H1 (cell line): ENCODE results near the gene CHD9NB. TPM values are rescaled to one million over a fixed set of nuclear protein-coding genes. Genes with fewer than 3 reads are reported as not detected.

Source experiments
- GABPA ChIP-seq: IDR thresholded peaks from 2 replicates; pipeline ENCODE4 v1.6.1; 2011; ENCODE audit warnings: mild to moderate bottlenecking, low read length, moderate library complexity, borderline replicate concordance; ENCODE audit not compliant: insufficient read depth
- polyA plus RNA-seq, 7 experiments: library from polyadenylated mRNA; depleted of rRNA in 3 of 7; stranded (reverse) in 5 of 7; unstranded in 2 of 7; fragments of >200 nt in 5 of 7; fragments of 200-250 nt in 2 of 7; gene quantifications; 1 replicate in 5 of 7; 2 replicates in 1 of 7; 4 replicates in 1 of 7; pipeline versions ENCODE4 v1.2.1 to v1.2.3, GENCODE V29; 2011 to 2013; ENCODE audit warnings: missing spikeins in 2 of 7, mixed read lengths in 2 of 7
- total RNA-seq: library from RNA; stranded (reverse); fragmentation: NEBNext Ultra II Directional; extraction: Animal tissue kit (Norgen Biotek cat#: 25700); gene quantifications from 2 replicates; pipeline ENCODE4 v1.2.1, GENCODE V29; 2021

The CHD9NB gene
- total and polyA plus RNA-seq, 2 of the 8 experiments (the other 6 are each of a cell fraction or from before 2014, with no cell fraction given), result 4.5 to 5.9 TPM

- no peak for TF ChIP-seq GABPA
- TF ChIP-seq, all 59 proteins: peak for 0
Measured at GRCh38 chr16:52997922-52998321, 54.8 kb downstream of the CHD9NB start (continued).
